ENCODE measurements around the gene RPL29. TPM values are rescaled to one million over a fixed set of nuclear protein-coding genes. Genes with fewer than 3 reads are reported as not detected.

The RPL29 gene
- total and polyA plus RNA-seq, 2 of the 8 experiments (the other 6 are each of a cell fraction or from before 2014, with no cell fraction given), result 1,467 to 2,660 TPM

GRCh38 chr3:51984269-51984647 is 11.4 kb downstream of the RPL29 start (continued):
- TF ChIP-seq CHD7 (IDR thresholded peaks at IDR 0.05; ENCODE audit: insufficient replicate concordance, low read length) (no peak), GTF2F1 (IDR thresholded peaks at IDR 0.05; ENCODE audit: borderline replicate concordance, low read depth, low read length) (no peak), JUN (IDR thresholded peaks at IDR 0.05; ENCODE audit: low read depth, low read length) (no peak), BCL11A (IDR thresholded peaks at IDR 0.05; ENCODE audit: low read depth in 2 of 2, low read length in 2 of 2) (no peak), EP300 (IDR thresholded peaks at IDR 0.05; ENCODE audit: borderline replicate concordance in 1 of 2, low read depth in 2 of 2, low read length in 2 of 2) (no peak), JUND (IDR thresholded peaks at IDR 0.05; ENCODE audit: low read length) (no peak), RFX5 (IDR thresholded peaks at IDR 0.05; ENCODE audit: borderline replicate concordance, low read depth, low read length) (no peak), CEBPB (IDR thresholded peaks at IDR 0.05; ENCODE audit: low read depth, low read length) (no peak)
